Stimulated activated naive CD8-positive, alpha-beta T cell treated with anti-CD3 and anti-CD28 coated beads, Interleukin-15, amount 100 ng/mL, for 72 hours (primary cell): ENCODE results near the gene TOMM40L.
"Not testable (repeated sequence)": the region's sequence is repeated elsewhere in the genome, so short reads cannot be mapped to it uniquely, and the experiment has no call there.

Experiments used
- ATAC-seq: fragments of 150-1000 bp; cut with Tn5 transposase; 2 replicates; pipeline ENCODE4 v1.10.0; 2021; ENCODE audit warnings: mild to moderate bottlenecking, moderate library complexity
- DNase-seq, 2 donors: peaks; one replicate each; pipeline ENCODE4 v3.0.0; 2021 to 2022
- H3K27ac Mint-ChIP-seq, 2 donors: one replicate each; pipeline ENCODE4 v1.8.0; 2022; ENCODE audit warnings: mild to moderate bottlenecking in 2 of 2, mixed read lengths in 2 of 2, moderate library complexity in 2 of 2
- H3K27me3 Mint-ChIP-seq: one replicate; pipeline ENCODE4 v1.8.0; 2022; ENCODE audit warnings: mixed read lengths
- H3K4me1 Mint-ChIP-seq: one replicate; pipeline ENCODE4 v1.8.0; 2022; ENCODE audit warnings: mild to moderate bottlenecking, mixed read lengths
- H3K4me3 Mint-ChIP-seq, 2 donors: one replicate each; pipeline ENCODE4 v1.8.0; 2022; ENCODE audit warnings: mild to moderate bottlenecking in 2 of 2, mixed read lengths in 2 of 2, moderate library complexity in 1 of 2
- H3K9me3 Mint-ChIP-seq, 2 donors: one replicate each; pipeline ENCODE4 v1.8.0; 2022; ENCODE audit warnings: mixed read lengths in 2 of 2

The TOMM40L gene

GRCh38 chr1:161206411-161207140 lies 19.3 kb upstream of the TOMM40L start:
- Mint-ChIP-seq H3K27me3 (no peaks in the 10 kb centered on the region), H3K4me3 (no peak overlapping the region), H3K9me3 (no peaks in the 10 kb centered on the region), H3K4me1 (peaks cover 54% of the 10 kb centered on the region), H3K27ac (peak overlapping the region in 1 of 2 donors; percentile 48)
- DNase-seq (no peak), ATAC-seq (no peak)

- Mint-ChIP-seq H3K4me3 (no peak overlapping the region), H3K9me3 (no peaks in the 10 kb centered on the region), H3K27ac (peak overlapping the region in 1 of 2 donors; percentile 52), H3K27me3 (no peaks in the 10 kb centered on the region), H3K4me1 (peaks cover 50% of the 10 kb centered on the region)
- DNase-seq (no peak), ATAC-seq (peak; percentile 52)
Measured at GRCh38 chr1:161207173-161207572, 18.7 kb upstream of the TOMM40L start.

- ATAC-seq (peak; percentile 94), DNase-seq (peak; percentile 70 to 78)
- peaks cover 34% of the 10 kb centered on the region for H3K4me1 Mint-ChIP-seq
- no peaks in the 10 kb centered on the region for H3K9me3 Mint-ChIP-seq
- H3K4me3 Mint-ChIP-seq, result peak overlapping the region in 1 of 2 donors; percentile 30
- peak overlapping the region; percentile 83 to 94 for H3K27ac Mint-ChIP-seq
- no peaks in the 10 kb centered on the region for H3K27me3 Mint-ChIP-seq
Measured at GRCh38 chr1:161209790-161210409, 16.0 kb upstream of the TOMM40L start.

GRCh38 chr1:161214369-161214768 lies 11.5 kb upstream of the TOMM40L start:
- Mint-ChIP-seq H3K4me1 (peaks cover 50% of the 10 kb centered on the region), H3K4me3 (no peak overlapping the region), H3K27ac (no peak overlapping the region), H3K27me3 (no peaks in the 10 kb centered on the region), H3K9me3 (no peaks in the 10 kb centered on the region)
- ATAC-seq (no peak), DNase-seq (no peak)

- Mint-ChIP-seq H3K27ac (peak within 1 kb of the TSS; percentile 42 to 89), H3K27me3 (no peaks in the 10 kb centered on the region), H3K9me3 (no peaks in the 10 kb centered on the region), H3K4me1 (peaks cover 50% of the 10 kb centered on the region), H3K4me3 (peak within 1 kb of the TSS; percentile 53 to 64)
- DNase-seq (no peak), ATAC-seq (no peak)
Measured at GRCh38 chr1:161215076-161215475, 10.8 kb upstream of the TOMM40L start, which contains the start of gene FCER1G. TSS of gene FCER1G (plus strand) at chr1:161215295. CDS start at chr1:161215322, 27 bp downstream.

- Mint-ChIP-seq H3K27ac (peak overlapping the region; percentile 84 to 85), H3K9me3 (no peaks in the 10 kb centered on the region), H3K27me3 (no peaks in the 10 kb centered on the region), H3K4me1 (peaks cover 60% of the 10 kb centered on the region), H3K4me3 (peak overlapping the region in 1 of 2 donors; percentile 68)
- ATAC-seq (peak; percentile 74), DNase-seq (peak in 1 of 2 donors; percentile 47)
Measured at GRCh38 chr1:161216945-161217712, 8.7 kb upstream of the TOMM40L start.

- Mint-ChIP-seq H3K4me3 (peak overlapping the region; percentile 34 to 36), H3K9me3 (no peaks in the 10 kb centered on the region), H3K4me1 (peaks cover 62% of the 10 kb centered on the region), H3K27ac (peak overlapping the region; percentile 77 to 88), H3K27me3 (no peaks in the 10 kb centered on the region)
- ATAC-seq (peak; percentile 15), DNase-seq (no peak)
Measured at GRCh38 chr1:161217831-161218230, 8.0 kb upstream of the TOMM40L start.

GRCh38 chr1:161218301-161219077 lies 7.4 kb upstream of the TOMM40L start:
- no peaks in the 10 kb centered on the region for H3K9me3 Mint-ChIP-seq
- no peak for ATAC-seq

GRCh38 chr1:161219078-161219892 lies 6.6 kb upstream of the TOMM40L start:
- Mint-ChIP-seq H3K4me3 (no peak overlapping the region), H3K27me3 (no peaks in the 10 kb centered on the region), H3K4me1 (peaks cover 71% of the 10 kb centered on the region), H3K27ac (peak overlapping the region; percentile 20 to 47), H3K9me3 (no peaks in the 10 kb centered on the region)
- DNase-seq (no peak), ATAC-seq (no peak)

More at GRCh38 chr1:161218301-161219077, 7.4 kb upstream of the TOMM40L start:
- Mint-ChIP-seq H3K4me1 (peaks cover 65% of the 10 kb centered on the region), H3K27ac (peak overlapping the region; percentile 77 to 88), H3K4me3 (peak overlapping the region; percentile 34 to 36), H3K27me3 (no peaks in the 10 kb centered on the region)
- no peak for DNase-seq

- Mint-ChIP-seq H3K9me3 (no peaks in the 10 kb centered on the region), H3K4me1 (peaks cover 69% of the 10 kb centered on the region), H3K27me3 (no peaks in the 10 kb centered on the region), H3K4me3 (no peak overlapping the region), H3K27ac (peak overlapping the region in 1 of 2 donors; percentile 21)
- DNase-seq, result no peak
- no peak for ATAC-seq
Measured at GRCh38 chr1:161220002-161220401, 5.9 kb upstream of the TOMM40L start.

- H3K27ac Mint-ChIP-seq, result peak overlapping the region in 1 of 2 donors; percentile 24
- no peak for DNase-seq
Measured at GRCh38 chr1:161222175-161223019, 3.5 kb upstream of the TOMM40L start.

GRCh38 chr1:161223805-161224694 lies 1.8 kb upstream of the TOMM40L start:
- Mint-ChIP-seq H3K4me1 (peaks cover 67% of the 10 kb centered on the region), H3K4me3 (no peak overlapping the region), H3K27me3 (no peaks in the 10 kb centered on the region), H3K9me3 (no peaks in the 10 kb centered on the region), H3K27ac (no peak overlapping the region)
- no peak for DNase-seq
- no peak for ATAC-seq

More at GRCh38 chr1:161222175-161223019, 3.5 kb upstream of the TOMM40L start:
- Mint-ChIP-seq H3K4me1 (peaks cover 76% of the 10 kb centered on the region), H3K9me3 (no peaks in the 10 kb centered on the region), H3K27me3 (no peaks in the 10 kb centered on the region), H3K4me3 (no peak overlapping the region)
- ATAC-seq, result no peak

- DNase-seq, ATAC-seq, H3K4me3 Mint-ChIP-seq, H3K27ac Mint-ChIP-seq, H3K9me3 Mint-ChIP-seq, H3K27me3 Mint-ChIP-seq: not testable (repeated sequence)
- H3K4me1 Mint-ChIP-seq, result peaks cover 61% of the 10 kb centered on the region
Measured at GRCh38 chr1:161224695-161225087, 1.2 kb upstream of the TOMM40L start.
